Glutamatergic neuron (in vitro differentiated cells): ENCODE measurements around the gene KCNQ1. TPM values are rescaled to one million over a fixed set of nuclear protein-coding genes. Genes with fewer than 3 reads are reported as not detected.
A peak's percentile ranks its signal among the peaks of the same experiment; 100 is the strongest.

ENCODE experiments used
- DNase-seq: peaks from one replicate; pipeline ENCODE4 v3.0.0; 2022
- H3K27ac Mint-ChIP-seq: one replicate; pipeline ENCODE4 v1.8.0; 2020; ENCODE audit warnings: mild to moderate bottlenecking, mixed read lengths, inconsistent platforms; ENCODE audit not compliant: unreplicated experiment
- H3K27me3 Mint-ChIP-seq: one replicate; pipeline ENCODE4 v1.8.0; 2020; ENCODE audit warnings: mild to moderate bottlenecking, moderate library complexity, mixed read lengths, inconsistent platforms; ENCODE audit not compliant: unreplicated experiment
- H3K36me3 Mint-ChIP-seq: one replicate; pipeline ENCODE4 v1.8.0; 2020; ENCODE audit warnings: mild to moderate bottlenecking, mixed read lengths, inconsistent platforms; ENCODE audit not compliant: unreplicated experiment
- H3K4me1 Mint-ChIP-seq: one replicate; pipeline ENCODE4 v1.8.0; 2020; ENCODE audit warnings: mild to moderate bottlenecking, low read depth, mixed read lengths, inconsistent platforms; ENCODE audit not compliant: unreplicated experiment
- H3K4me3 Mint-ChIP-seq: one replicate; pipeline ENCODE4 v1.8.0; 2020; ENCODE audit warnings: mild to moderate bottlenecking, mixed read lengths, inconsistent platforms; ENCODE audit not compliant: unreplicated experiment
- H3K9me3 Mint-ChIP-seq: one replicate; pipeline ENCODE4 v1.8.0; 2020; ENCODE audit warnings: mild to moderate bottlenecking, moderate library complexity, mixed read lengths, inconsistent platforms; ENCODE audit not compliant: unreplicated experiment
- total RNA-seq: library from RNA; stranded (reverse); fragmentation: NEBNext Ultra II Directional; extraction: Animal tissue kit (Norgen Biotek cat#: 25700); gene quantifications from one replicate; pipeline ENCODE4 v1.2.1, GENCODE V29; 2021; ENCODE audit not compliant: unreplicated experiment
- TF ChIP-seq, protein P1 (sequence below): fragments of 200-600 bp; sonication (generic); IDR thresholded peaks from one replicate; pipeline ENCODE4 v1.5.0; 2021; ENCODE audit not compliant: partially characterized antibody, unreplicated experiment

The KCNQ1 gene
- total RNA-seq, 1 donor from 2014 or later: 0.44 TPM

DNA sequence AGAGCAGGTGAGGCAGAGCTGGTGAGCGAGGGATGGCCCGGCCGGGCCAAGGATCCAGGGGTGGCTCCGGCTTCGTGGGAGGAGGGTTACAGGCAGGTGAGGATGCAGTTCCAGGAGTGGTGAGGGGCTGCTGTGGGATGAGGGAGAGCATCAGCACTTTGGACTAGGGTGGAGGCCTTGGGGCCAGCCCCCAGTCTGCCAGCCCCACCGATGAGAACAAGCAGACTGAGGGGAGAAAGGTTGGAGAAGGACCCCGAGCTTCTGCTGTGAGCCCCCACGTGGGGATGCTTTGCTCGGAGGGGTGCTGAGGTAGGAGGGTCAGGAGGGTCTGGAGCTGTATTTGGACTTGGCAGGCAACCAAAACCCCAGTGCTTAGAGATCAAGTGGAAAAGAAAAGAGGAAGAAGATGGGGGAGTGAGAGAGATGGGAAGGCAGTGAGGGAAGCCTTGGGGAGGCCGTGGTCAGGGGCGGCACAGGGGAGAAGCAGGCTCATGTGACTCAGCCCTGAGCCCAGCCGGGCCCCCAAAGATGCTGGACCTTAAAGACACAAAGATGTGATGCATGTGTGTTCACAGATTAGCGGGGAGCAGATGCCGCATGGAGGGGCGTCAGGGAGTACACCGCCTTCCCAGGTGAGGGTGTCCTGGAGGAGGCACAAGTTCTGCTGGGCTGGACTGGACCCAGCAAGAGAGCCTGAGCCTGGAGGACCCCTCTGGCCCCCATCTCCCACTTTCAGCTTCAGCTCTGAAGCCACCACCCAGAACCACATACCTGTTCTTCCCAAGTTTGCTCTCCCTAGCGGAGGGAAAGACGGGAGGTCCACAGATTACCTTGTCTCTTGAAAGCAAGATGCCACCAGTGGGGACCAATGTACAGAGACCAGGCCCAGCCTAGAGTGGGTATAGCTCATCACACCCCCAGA, 349.5 kb downstream of the KCNQ1 start:
- Mint-ChIP-seq H3K4me1 (peaks cover 3% of the 10 kb centered on the region), H3K27ac (no peak overlapping the region), H3K27me3 (peaks cover 12% of the 10 kb centered on the region), H3K9me3 (peaks cover 2% of the 10 kb centered on the region), H3K36me3 (peaks cover 9% of the 10 kb centered on the region), H3K4me3 (no peak overlapping the region)
- DNase-seq: peak; percentile 9
- TF ChIP-seq, protein P1, sequence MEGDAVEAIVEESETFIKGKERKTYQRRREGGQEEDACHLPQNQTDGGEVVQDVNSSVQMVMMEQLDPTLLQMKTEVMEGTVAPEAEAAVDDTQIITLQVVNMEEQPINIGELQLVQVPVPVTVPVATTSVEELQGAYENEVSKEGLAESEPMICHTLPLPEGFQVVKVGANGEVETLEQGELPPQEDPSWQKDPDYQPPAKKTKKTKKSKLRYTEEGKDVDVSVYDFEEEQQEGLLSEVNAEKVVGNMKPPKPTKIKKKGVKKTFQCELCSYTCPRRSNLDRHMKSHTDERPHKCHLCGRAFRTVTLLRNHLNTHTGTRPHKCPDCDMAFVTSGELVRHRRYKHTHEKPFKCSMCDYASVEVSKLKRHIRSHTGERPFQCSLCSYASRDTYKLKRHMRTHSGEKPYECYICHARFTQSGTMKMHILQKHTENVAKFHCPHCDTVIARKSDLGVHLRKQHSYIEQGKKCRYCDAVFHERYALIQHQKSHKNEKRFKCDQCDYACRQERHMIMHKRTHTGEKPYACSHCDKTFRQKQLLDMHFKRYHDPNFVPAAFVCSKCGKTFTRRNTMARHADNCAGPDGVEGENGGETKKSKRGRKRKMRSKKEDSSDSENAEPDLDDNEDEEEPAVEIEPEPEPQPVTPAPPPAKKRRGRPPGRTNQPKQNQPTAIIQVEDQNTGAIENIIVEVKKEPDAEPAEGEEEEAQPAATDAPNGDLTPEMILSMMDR: no peak

DNA sequence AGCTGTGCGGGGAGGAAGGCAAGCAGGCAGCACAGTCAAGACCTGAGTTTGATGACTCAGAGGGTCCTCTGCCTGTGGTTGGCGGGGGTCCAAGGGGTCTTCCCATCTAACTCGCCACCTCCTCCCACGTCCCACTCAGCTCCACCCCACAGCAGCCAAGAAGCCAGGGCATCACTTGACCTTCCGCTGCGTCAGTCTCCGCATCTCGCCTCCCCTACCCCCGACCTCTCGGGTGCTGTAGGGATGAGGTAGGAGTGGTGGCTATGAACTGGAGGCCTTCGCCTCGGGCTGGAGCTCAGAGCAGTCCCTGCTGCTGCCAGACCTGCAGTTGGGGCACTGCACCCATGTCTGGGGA, 350.1 kb downstream of the KCNQ1 start:
- H3K9me3 Mint-ChIP-seq: peaks cover 5% of the 10 kb centered on the region
- H3K27ac Mint-ChIP-seq: no peak overlapping the region
- peaks cover 11% of the 10 kb centered on the region for H3K27me3 Mint-ChIP-seq
- H3K4me3 Mint-ChIP-seq: no peak overlapping the region
- TF ChIP-seq, protein P1: no peak
- H3K4me1 Mint-ChIP-seq: peaks cover 3% of the 10 kb centered on the region
- peaks cover 12% of the 10 kb centered on the region for H3K36me3 Mint-ChIP-seq
- no peak for DNase-seq

DNA sequence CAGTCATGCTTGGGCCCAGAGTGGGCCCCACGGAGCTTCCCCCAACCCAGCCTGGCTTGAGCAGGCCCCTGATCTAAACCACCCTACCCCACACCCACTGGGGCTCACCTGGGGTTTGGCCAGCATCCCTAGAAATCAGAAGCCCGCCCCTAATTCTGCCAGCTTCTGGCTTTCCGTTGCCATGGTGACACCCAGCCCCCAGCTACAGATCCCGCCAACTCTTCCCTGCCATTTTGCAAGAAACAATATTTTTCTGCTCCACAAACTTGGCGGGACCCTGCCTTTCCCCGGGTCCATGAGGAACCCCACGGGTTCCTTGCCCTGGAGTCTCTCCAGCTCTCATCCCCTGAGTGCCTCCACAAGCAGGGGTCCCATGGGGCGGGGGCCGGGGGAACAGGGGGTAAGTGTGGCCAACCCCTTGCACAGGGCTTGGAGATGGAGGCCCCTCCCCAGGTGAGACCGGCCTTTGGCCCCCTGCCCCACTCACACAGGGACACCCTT, 350.7 kb downstream of the KCNQ1 start:
- Mint-ChIP-seq H3K9me3 (peaks cover 5% of the 10 kb centered on the region), H3K4me1 (peaks cover 3% of the 10 kb centered on the region), H3K27ac (no peak overlapping the region), H3K4me3 (no peak overlapping the region), H3K36me3 (peaks cover 12% of the 10 kb centered on the region), H3K27me3 (peaks cover 8% of the 10 kb centered on the region)
- peak; percentile 9 for DNase-seq
- TF ChIP-seq, protein P1: no peak

DNA sequence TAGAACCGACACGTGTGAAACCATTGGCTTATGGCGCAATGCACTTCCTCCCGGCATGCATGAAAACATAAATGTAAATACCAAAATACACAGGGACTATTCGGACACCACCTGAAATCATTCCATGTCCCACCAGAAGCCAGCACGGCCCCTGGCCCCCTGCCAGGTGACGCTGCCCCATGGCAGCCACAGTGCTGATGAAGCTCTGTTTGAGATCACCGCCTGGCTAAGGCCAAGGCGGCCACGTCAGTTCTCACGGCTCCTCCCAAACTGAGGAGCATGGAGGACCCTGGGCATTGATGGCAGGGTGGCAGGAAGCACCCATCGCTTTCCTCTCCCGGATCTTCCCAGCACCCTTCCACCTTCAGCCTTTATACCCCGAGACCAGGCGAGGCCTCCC, 351.3 kb downstream of the KCNQ1 start:
- DNase-seq: peak; percentile 4
- H3K4me1 Mint-ChIP-seq: peaks cover 3% of the 10 kb centered on the region
- TF ChIP-seq, protein P1: no peak
- peaks cover 12% of the 10 kb centered on the region for H3K36me3 Mint-ChIP-seq
- H3K27me3 Mint-ChIP-seq: peaks cover 12% of the 10 kb centered on the region
- peak overlapping the region; percentile 25 for H3K27ac Mint-ChIP-seq
- peaks cover 5% of the 10 kb centered on the region for H3K9me3 Mint-ChIP-seq
- no peak overlapping the region for H3K4me3 Mint-ChIP-seq
